ENCODE results near the gene TTC4.

- TF ChIP-seq POLR2A (IDR thresholded peaks at IDR 0.05), result no peak
- no peak for TF ChIP-seq CTCF (IDR thresholded peaks at IDR 0.05)
- TF ChIP-seq EP300 (IDR thresholded peaks at IDR 0.05), result no peak
These were observed 812 bp downstream of the TTC4 start for GRCh38 chr1:54716299-54717047.

All from tibial nerve (tissue), 4 donors.